H1 (cell line): ENCODE results near the gene ADARB2. TPM values are rescaled to one million over a fixed set of nuclear protein-coding genes. Genes with fewer than 3 reads are reported as not detected.

Source experiments
- ATF3 ChIP-seq: IDR thresholded peaks from 2 replicates; pipeline ENCODE4 v1.6.1; 2011; ENCODE audit warnings: low read depth, mild to moderate bottlenecking, low read length; ENCODE audit not compliant: insufficient read depth
- BCL11A ChIP-seq, 2 experiments: IDR thresholded peaks; one replicate each; pipeline ENCODE4 v1.6.1; 2011; ENCODE audit warnings: low read depth in 2 of 2, low read length in 2 of 2, mild to moderate bottlenecking in 2 of 2
- BRCA1 ChIP-seq: IDR thresholded peaks from 2 replicates; pipeline ENCODE4 v1.6.1; 2012; ENCODE audit warnings: low read depth, low read length, improper control_type of control experiment
- CTCF ChIP-seq, 3 experiments: IDR thresholded peaks; 1 replicate in 2 of 3; 2 replicates in 1 of 3; pipeline versions ENCODE4 v1.5.1 to v1.6.1; 2011; ENCODE audit warnings: low read length in 3 of 3, mild to moderate bottlenecking in 3 of 3, inconsistent platforms in 2 of 3, low read depth in 1 of 3, moderate library complexity in 1 of 3; ENCODE audit not compliant: insufficient read depth in 1 of 3; ENCODE audit errors: control extremely low read depth in 1 of 3
- EP300 ChIP-seq, 2 experiments: IDR thresholded peaks; 1 replicate in 1 of 2; 2 replicates in 1 of 2; pipeline ENCODE4 v1.6.1; 2011 to 2012; ENCODE audit warnings: low read depth in 2 of 2, low read length in 2 of 2, mild to moderate bottlenecking in 2 of 2, borderline replicate concordance in 1 of 2, inconsistent platforms in 1 of 2, moderate library complexity in 1 of 2
- FOSL1 ChIP-seq: IDR thresholded peaks from 2 replicates; pipeline ENCODE4 v1.6.1; 2011; ENCODE audit warnings: mild to moderate bottlenecking, low read depth, low read length, moderate library complexity; ENCODE audit not compliant: insufficient read depth
- NRF1 ChIP-seq: IDR thresholded peaks from 2 replicates; pipeline ENCODE4 v1.6.1; 2011; ENCODE audit warnings: mild to moderate bottlenecking, low read depth, low read length, improper control_type of control experiment
- polyA plus RNA-seq, 7 experiments: library from polyadenylated mRNA; depleted of rRNA in 3 of 7; stranded (reverse) in 5 of 7; unstranded in 2 of 7; fragments of >200 nt in 5 of 7; fragments of 200-250 nt in 2 of 7; gene quantifications; 1 replicate in 5 of 7; 2 replicates in 1 of 7; 4 replicates in 1 of 7; pipeline versions ENCODE4 v1.2.1 to v1.2.3, GENCODE V29; 2011 to 2013; ENCODE audit warnings: missing spikeins in 2 of 7, mixed read lengths in 2 of 7
- total RNA-seq: library from RNA; stranded (reverse); fragmentation: NEBNext Ultra II Directional; extraction: Animal tissue kit (Norgen Biotek cat#: 25700); gene quantifications from 2 replicates; pipeline ENCODE4 v1.2.1, GENCODE V29; 2021

Gene ADARB2
- total and polyA plus RNA-seq, 2 of the 8 experiments (the other 6 are each of a cell fraction or from before 2014, with no cell fraction given) = 2.2 to 2.8 TPM

- TF ChIP-seq CTCF (IDR thresholded peaks at IDR 0.05; ENCODE audit: control extremely low read depth in 1 of 3, insufficient read depth in 1 of 3, low read depth in 1 of 3, low read length in 3 of 3) = no peak
- no peak for TF ChIP-seq ATF3
- TF ChIP-seq FOSL1 = no peak
- TF ChIP-seq BRCA1 = no peak
- TF ChIP-seq EP300 (IDR thresholded peaks at IDR 0.05; ENCODE audit: borderline replicate concordance in 1 of 2, low read depth in 2 of 2, low read length in 2 of 2) = no peak
- no peak for TF ChIP-seq NRF1
- TF ChIP-seq BCL11A (IDR thresholded peaks at IDR 0.05; ENCODE audit: low read depth in 2 of 2, low read length in 2 of 2) = no peak
Observed at GRCh38 chr10:1127629-1128028, 609.7 kb downstream of the ADARB2 start (continued).
